ENCODE data around the gene ROR1.

The ROR1 gene

GRCh38 chr1:63787875-63788274 lies 14.1 kb downstream of the ROR1 start:
- Histone ChIP-seq H3K36me3 (ENCODE audit: control insufficient read depth, insufficient read depth, low read length) (no peaks in the 10 kb centered on the region), H3K79me2 (peaks cover 13% of the 10 kb centered on the region), H3K27ac (no peak overlapping the region), H3K27me3 (ENCODE audit: control insufficient read depth, insufficient read depth, low read length) (no peaks in the 10 kb centered on the region), H3K4me1 (no peaks in the 10 kb centered on the region), H3K9me3 (ENCODE audit: control insufficient read depth, low read length) (no peaks in the 10 kb centered on the region), H3K4me2 (ENCODE audit: low read length) (no peak overlapping the region), H3K9ac (no peak overlapping the region), H3K4me3 (ENCODE audit: low read depth, low read length) (no peak overlapping the region), H2AFZ (no peak overlapping the region)
- no peak for TF ChIP-seq CTCF (IDR thresholded peaks at IDR 0.05)

- H3K4me2 ChIP-seq (ENCODE audit: low read length) = no peak overlapping the region
- no peaks in the 10 kb centered on the region for H3K27me3 ChIP-seq (ENCODE audit: control insufficient read depth, insufficient read depth, low read length)
- no peak overlapping the region for H3K4me3 ChIP-seq (ENCODE audit: low read depth, low read length)
- H3K79me2 ChIP-seq = peaks cover 22% of the 10 kb centered on the region
- no peak for TF ChIP-seq CTCF (IDR thresholded peaks at IDR 0.05)
- H3K4me1 ChIP-seq = no peaks in the 10 kb centered on the region
- H3K9ac ChIP-seq = no peak overlapping the region
- H3K27ac ChIP-seq = no peak overlapping the region
- H3K9me3 ChIP-seq (ENCODE audit: control insufficient read depth, low read length) = no peaks in the 10 kb centered on the region
- no peaks in the 10 kb centered on the region for H3K36me3 ChIP-seq (ENCODE audit: control insufficient read depth, insufficient read depth, low read length)
- H2AFZ ChIP-seq = no peak overlapping the region
Measured at GRCh38 chr1:63789856-63790605, 16.2 kb downstream of the ROR1 start.

GRCh38 chr1:63790989-63791388 lies 17.2 kb downstream of the ROR1 start:
- H3K79me2 ChIP-seq = peaks cover 19% of the 10 kb centered on the region
- H3K9me3 ChIP-seq (ENCODE audit: control insufficient read depth, low read length) = no peaks in the 10 kb centered on the region
- no peak for TF ChIP-seq CTCF (IDR thresholded peaks at IDR 0.05)
- H3K27ac ChIP-seq = no peak overlapping the region
- H2AFZ ChIP-seq = no peak overlapping the region
- H3K9ac ChIP-seq = no peak overlapping the region
- H3K36me3 ChIP-seq (ENCODE audit: control insufficient read depth, insufficient read depth, low read length) = no peaks in the 10 kb centered on the region
- no peaks in the 10 kb centered on the region for H3K4me1 ChIP-seq
- no peaks in the 10 kb centered on the region for H3K27me3 ChIP-seq (ENCODE audit: control insufficient read depth, insufficient read depth, low read length)
- no peak overlapping the region for H3K4me3 ChIP-seq (ENCODE audit: low read depth, low read length)
- H3K4me2 ChIP-seq (ENCODE audit: low read length) = no peak overlapping the region

- no peak overlapping the region for H3K27ac ChIP-seq
- TF ChIP-seq CTCF (IDR thresholded peaks at IDR 0.05) = no peak
- H3K9me3 ChIP-seq (ENCODE audit: control insufficient read depth, low read length) = no peaks in the 10 kb centered on the region
Measured at GRCh38 chr1:63792152-63792551, 18.3 kb downstream of the ROR1 start.

GRCh38 chr1:63793741-63794240 lies 20.0 kb downstream of the ROR1 start:
- Histone ChIP-seq H3K79me2 (peaks cover 19% of the 10 kb centered on the region), H3K27ac (no peak overlapping the region), H2AFZ (no peak overlapping the region), H3K36me3 (ENCODE audit: control insufficient read depth, insufficient read depth, low read length) (no peaks in the 10 kb centered on the region), H3K9me3 (ENCODE audit: control insufficient read depth, low read length) (no peaks in the 10 kb centered on the region), H3K9ac (no peak overlapping the region), H3K4me3 (ENCODE audit: low read depth, low read length) (no peak overlapping the region), H3K4me2 (ENCODE audit: low read length) (no peak overlapping the region), H3K27me3 (ENCODE audit: control insufficient read depth, insufficient read depth, low read length) (no peaks in the 10 kb centered on the region), H3K4me1 (no peaks in the 10 kb centered on the region)
- TF ChIP-seq CTCF (IDR thresholded peaks at IDR 0.05) = no peak

More at GRCh38 chr1:63792152-63792551, 18.3 kb downstream of the ROR1 start:
- Histone ChIP-seq H3K36me3 (ENCODE audit: control insufficient read depth, insufficient read depth, low read length) (no peaks in the 10 kb centered on the region), H2AFZ (no peak overlapping the region), H3K27me3 (ENCODE audit: control insufficient read depth, insufficient read depth, low read length) (no peaks in the 10 kb centered on the region), H3K9ac (no peak overlapping the region), H3K79me2 (peaks cover 20% of the 10 kb centered on the region), H3K4me2 (ENCODE audit: low read length) (no peak overlapping the region), H3K4me3 (ENCODE audit: low read depth, low read length) (no peak overlapping the region), H3K4me1 (no peaks in the 10 kb centered on the region)

All from parathyroid adenoma (tissue), 2 donors.